HG02973 (cell line): ENCODE data around the gene FARP1.

Experiments
- ATAC-seq: cut with Tn5 transposase; IDR thresholded peaks from one replicate; pipeline ENCODE4 v1.9.1; 2021; ENCODE audit warnings: moderate library complexity; ENCODE audit not compliant: unreplicated experiment

The FARP1 gene

GRCh38 chr13:98327371-98328270, 184.7 kb downstream of the FARP1 start:
- ATAC-seq: no peak

DNA sequence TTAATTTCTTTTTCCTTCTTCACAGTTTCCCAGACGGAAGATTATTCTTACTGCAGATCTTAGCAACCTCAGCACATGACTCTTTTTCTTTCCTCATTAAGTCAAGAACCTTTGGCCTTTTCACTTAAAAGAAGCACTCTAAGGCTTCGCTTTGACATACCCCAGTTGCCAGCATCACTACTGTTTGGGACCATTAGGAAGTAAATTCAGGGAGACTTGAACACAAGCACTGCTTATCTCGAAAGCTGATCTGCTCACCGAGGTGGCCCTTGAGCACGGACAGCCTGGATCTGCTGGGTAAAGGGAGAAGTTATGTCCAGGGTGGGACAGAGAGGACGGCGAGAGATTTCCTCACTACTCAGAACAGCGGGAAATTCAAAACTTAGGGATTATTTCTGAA, 185.6 kb downstream of the FARP1 start:
- ATAC-seq: no peak

GRCh38 chr13:98332222-98332621, 189.3 kb downstream of the FARP1 start:
- ATAC-seq: no peak

- no peak for ATAC-seq
These were observed 189.8 kb downstream of the FARP1 start for GRCh38 chr13:98332691-98333090.

DNA sequence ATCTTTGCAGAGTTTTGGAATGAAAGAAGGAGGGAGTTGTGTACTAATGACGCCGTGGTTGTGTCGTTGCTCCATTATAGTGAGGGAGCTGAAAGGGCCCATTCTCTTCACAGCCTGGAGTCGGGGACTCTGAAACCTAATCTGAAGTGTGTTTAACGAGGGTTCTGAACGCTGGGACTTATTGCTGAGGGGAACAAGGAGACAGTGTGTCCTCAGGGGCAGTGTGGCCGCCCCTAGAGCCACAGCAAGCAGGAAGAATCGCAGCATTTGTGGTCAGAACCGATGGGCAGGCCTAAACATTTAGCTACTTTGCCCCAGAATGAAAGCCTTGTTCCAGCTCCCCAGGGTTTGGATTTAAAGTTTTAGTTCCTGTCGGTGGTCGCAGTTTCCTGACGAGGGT, 190.6 kb downstream of the FARP1 start:
- no peak for ATAC-seq

DNA sequence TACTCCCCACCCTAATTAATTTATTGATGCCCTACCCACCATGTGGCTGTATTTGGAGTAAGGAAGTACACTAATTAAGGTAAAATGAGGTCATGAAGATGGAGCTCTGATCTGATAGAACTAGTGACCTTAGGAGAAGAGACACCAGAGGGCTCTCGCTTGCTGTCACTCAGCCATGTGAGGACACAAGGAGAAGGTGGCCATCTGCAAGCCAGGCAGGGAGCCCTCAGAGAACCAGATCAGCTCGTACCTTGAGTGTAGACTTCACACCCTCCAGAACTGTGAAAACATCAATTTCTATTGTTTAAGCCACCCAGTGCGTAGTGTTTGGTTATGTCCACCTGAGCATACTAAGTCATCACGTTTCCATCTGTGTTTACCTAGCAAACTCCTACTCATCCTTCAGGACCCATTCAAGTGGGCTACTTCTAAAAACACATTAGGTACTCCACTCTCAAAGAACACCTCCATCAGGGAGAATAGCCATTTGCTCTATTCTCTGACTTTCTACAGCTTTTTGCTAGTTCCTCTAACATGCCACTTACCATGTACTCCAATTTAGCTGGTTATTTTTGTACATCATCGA, 191.8 kb downstream of the FARP1 start:
- ATAC-seq: no peak

GRCh38 chr13:98335721-98336120, 192.8 kb downstream of the FARP1 start:
- ATAC-seq: no peak

- ATAC-seq: no peak
These were observed 195.4 kb downstream of the FARP1 start for GRCh38 chr13:98338310-98338709.

GRCh38 chr13:98339684-98340425, 197.0 kb downstream of the FARP1 start:
- ATAC-seq: no peak

DNA sequence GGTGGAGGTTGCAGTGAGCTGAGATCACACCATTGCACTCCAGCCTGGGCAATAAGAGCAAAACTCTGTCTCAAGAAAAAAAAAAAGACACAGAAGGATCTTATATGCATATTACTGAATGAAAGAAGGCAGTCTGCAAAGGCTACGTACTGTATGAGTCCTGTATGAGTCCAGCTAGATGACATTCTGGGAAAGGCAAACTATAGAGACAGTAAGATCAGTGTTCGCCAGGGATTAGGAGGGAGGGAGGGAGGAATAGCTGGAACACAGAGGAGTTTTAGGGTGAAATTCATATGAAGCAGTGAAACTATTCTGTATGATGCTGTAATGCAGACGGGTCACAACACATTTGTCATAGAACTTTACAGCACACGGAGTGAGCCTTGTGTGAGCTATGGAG, 200.1 kb downstream of the FARP1 start:
- no peak for ATAC-seq

GRCh38 chr13:98343461-98343860, 200.6 kb downstream of the FARP1 start:
- no peak for ATAC-seq

- ATAC-seq: no peak
These were observed 201.5 kb downstream of the FARP1 start for GRCh38 chr13:98344392-98344791.

DNA sequence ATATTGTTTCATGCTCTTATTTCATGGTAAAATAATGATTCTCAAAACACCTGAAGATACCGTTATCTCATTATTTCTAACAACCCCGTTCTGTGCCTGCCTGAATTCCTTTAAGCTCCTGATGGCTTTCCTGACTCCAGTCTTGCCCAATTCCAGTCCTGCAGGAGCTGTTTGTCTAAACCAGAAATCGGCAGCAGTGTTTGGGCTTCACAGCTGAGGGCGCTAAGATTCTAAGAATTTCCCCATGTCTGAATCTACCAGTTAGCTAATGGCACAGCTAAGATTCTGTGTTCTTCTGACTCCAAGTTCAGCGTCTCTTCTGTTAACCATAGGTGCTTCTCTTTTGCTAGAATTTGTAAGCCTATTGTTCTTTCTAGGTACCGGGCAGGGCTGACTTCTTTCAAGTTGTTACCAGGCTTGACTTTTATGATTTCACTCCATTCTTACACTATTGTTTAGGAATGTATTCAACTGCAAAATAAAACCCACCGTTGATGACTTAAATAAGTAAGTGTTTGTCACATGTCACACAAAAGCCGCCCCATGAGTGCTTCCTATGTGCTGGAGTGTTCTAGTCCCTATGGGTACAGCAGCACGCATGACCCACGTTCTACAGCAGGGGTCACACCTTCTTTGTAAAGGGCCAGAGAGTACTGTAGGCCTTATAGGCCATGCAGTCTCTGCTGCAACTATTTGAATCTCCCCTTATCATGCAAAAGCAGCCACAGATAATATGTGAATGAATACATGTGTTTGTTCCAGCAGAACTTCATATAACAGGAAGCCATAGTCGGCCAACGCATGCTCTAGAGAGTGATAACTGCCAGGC, 202.4 kb downstream of the FARP1 start:
- ATAC-seq: no peak

- ATAC-seq: no peak
These were observed 204.2 kb downstream of the FARP1 start for GRCh38 chr13:98346904-98347636.

DNA sequence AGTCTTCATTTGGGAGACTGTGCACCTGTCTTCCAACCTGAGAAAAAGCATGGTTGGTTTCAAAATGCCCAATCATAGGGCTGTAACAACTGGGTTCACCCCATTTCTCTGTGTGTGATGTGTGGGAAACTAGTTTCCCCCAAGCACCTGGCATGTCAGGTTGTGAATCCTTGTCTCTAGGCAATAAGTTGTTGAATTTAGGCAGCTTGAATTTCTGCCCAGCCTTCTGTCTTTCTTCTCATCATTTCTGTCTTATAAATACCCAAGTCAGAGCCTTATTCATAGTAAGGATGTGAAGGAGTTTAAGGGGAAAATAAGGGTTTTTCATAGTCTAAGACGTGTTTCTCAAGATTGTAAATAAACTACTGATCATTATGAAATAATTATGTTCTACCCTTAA, 204.9 kb downstream of the FARP1 start:
- no peak for ATAC-seq

- ATAC-seq: no peak
These were observed 205.7 kb downstream of the FARP1 start for GRCh38 chr13:98348466-98349200.

DNA sequence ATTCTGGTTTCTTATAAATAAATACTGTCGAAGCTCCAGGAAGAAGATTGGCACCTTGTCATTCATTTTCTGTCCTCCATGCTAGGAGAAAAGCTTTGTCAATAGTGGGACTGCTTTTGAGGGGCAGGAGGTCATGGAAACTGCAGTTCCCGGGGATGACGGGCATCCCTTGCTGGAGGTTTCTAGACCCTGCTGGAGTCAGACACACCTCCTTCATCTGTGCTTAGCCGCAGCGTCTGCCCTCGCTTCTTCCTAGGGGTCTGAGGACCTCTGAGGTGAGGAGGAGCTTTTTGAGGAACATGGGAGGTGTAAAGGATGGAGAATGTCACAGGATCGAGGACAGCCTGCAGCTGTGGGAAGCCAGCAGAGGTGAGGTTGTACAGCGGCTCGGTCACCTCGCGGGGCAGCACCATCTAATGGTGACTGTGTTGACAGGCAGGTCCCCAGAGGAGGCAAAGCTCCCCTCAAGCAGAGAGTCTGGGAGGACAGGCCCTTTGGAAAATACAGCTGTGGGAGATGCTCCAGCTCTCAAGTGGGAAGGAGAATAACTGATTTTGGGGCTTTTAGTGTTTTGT, 206.9 kb downstream of the FARP1 start:
- no peak for ATAC-seq

- no peak for ATAC-seq
These were observed 207.9 kb downstream of the FARP1 start for GRCh38 chr13:98350746-98351330.

GRCh38 chr13:98351636-98352035, 208.7 kb downstream of the FARP1 start:
- ATAC-seq: no peak
